22Rv1 (cell line): ENCODE data around the gene S1PR4.

ENCODE experiments used
- ZFX ChIP-seq: fragments of 450-650 bp; IDR thresholded peaks from 2 replicates; pipeline ENCODE4 v1.6.1; 2017; ENCODE audit warnings: antibody characterized with exemption, borderline replicate concordance
- TF ChIP-seq, protein P1 (sequence below): fragments of 450-650 bp; IDR thresholded peaks from 2 replicates; pipeline ENCODE4 v1.5.1; 2017; ENCODE audit warnings: mild to moderate bottlenecking

DNA sequence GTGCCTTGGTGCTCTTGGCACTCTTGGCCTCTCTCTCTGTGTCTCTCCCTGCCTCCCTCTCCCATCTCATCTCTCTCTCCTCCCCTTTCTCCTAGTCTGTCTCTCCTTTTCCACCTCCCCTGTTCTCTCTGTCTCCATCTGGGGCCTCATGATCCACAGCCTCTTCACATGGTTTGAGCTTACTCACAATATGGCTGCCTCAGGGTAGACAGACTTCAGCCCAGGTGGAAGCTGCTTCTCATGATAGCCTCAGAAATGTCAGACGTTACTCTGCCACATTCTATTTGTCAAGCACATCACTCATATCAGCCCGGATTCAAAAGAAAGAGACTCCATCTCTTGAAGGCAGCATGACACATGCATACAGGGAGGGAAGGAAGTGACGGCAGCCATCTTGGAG is 18.4 kb upstream of the S1PR4 start:
- TF ChIP-seq, protein P1, sequence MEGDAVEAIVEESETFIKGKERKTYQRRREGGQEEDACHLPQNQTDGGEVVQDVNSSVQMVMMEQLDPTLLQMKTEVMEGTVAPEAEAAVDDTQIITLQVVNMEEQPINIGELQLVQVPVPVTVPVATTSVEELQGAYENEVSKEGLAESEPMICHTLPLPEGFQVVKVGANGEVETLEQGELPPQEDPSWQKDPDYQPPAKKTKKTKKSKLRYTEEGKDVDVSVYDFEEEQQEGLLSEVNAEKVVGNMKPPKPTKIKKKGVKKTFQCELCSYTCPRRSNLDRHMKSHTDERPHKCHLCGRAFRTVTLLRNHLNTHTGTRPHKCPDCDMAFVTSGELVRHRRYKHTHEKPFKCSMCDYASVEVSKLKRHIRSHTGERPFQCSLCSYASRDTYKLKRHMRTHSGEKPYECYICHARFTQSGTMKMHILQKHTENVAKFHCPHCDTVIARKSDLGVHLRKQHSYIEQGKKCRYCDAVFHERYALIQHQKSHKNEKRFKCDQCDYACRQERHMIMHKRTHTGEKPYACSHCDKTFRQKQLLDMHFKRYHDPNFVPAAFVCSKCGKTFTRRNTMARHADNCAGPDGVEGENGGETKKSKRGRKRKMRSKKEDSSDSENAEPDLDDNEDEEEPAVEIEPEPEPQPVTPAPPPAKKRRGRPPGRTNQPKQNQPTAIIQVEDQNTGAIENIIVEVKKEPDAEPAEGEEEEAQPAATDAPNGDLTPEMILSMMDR: no peak
- no peak for TF ChIP-seq ZFX
